CD4-positive, alpha-beta T cell (primary cell): ENCODE data around the gene STK11. TPM values are rescaled to one million over a fixed set of nuclear protein-coding genes. Genes with fewer than 3 reads are reported as not detected.

Source experiments
- ATAC-seq: fragments of 200-7000 bp; cut with Tn5 transposase; one replicate; pipeline ENCODE4 v1.10.0; 2022; ENCODE audit warnings: mild to moderate bottlenecking; ENCODE audit not compliant: poor library complexity
- CTCF ChIA-PET: fragments of 350-600 bp; sonication (Branson Sonifier 250); formaldehyde crosslinking; loops from one replicate; lab custom pipeline; 2021; ENCODE audit warnings: antibody characterized with exemption, inconsistent platforms; lab: Charles Lee
- POLR2A ChIA-PET: fragments of 350-600 bp; sonication (Branson Sonifier 250); formaldehyde crosslinking; loops from one replicate; lab custom pipeline; 2021; ENCODE audit warnings: antibody characterized with exemption, inconsistent platforms; lab: Charles Lee
- DNase-seq, 14 experiments: peaks; one replicate each; pipeline ENCODE4 v3.0.0-alpha.2; 2013 to 2020; ENCODE audit warnings: mixed read lengths in 2 of 14
- H3K27ac ChIP-seq, 2 donors: one replicate each; pipeline versions ENCODE4 v1.5.1 to v1.7.0; 2013; ENCODE audit warnings: low read length in 2 of 2, low read depth in 1 of 2, mild to moderate bottlenecking in 1 of 2
- H3K27me3 ChIP-seq, 2 experiments: 1 replicate in 1 of 2; 2 replicates in 1 of 2; pipeline versions ENCODE4 v1.6.1 to v1.7.0; 2013; ENCODE audit warnings: low read length in 2 of 2, control low read depth in 1 of 2, mild to moderate bottlenecking in 1 of 2, moderate library complexity in 1 of 2; ENCODE audit not compliant: insufficient read depth in 2 of 2, control insufficient read depth in 1 of 2
- H3K36me3 ChIP-seq: one replicate; pipeline ENCODE4 v1.6.1; 2013; ENCODE audit warnings: low read length, control low read depth; ENCODE audit not compliant: insufficient read depth
- H3K4me1 ChIP-seq: one replicate; pipeline ENCODE4 v1.6.1; 2013; ENCODE audit warnings: low read length, control low read depth; ENCODE audit not compliant: insufficient read depth
- H3K4me3 ChIP-seq: one replicate; pipeline ENCODE4 v1.5.1; 2013; ENCODE audit warnings: mild to moderate bottlenecking, low read length, moderate library complexity
- H3K9me3 ChIP-seq, 2 experiments: 1 replicate in 1 of 2; 2 replicates in 1 of 2; pipeline versions ENCODE4 v1.6.1 to v1.7.0; 2013; ENCODE audit warnings: low read length in 2 of 2, mild to moderate bottlenecking in 2 of 2, control low read depth in 1 of 2, moderate library complexity in 1 of 2; ENCODE audit not compliant: control insufficient read depth in 1 of 2, insufficient read depth in 1 of 2
- H3K27ac Mint-ChIP-seq: one replicate; pipeline ENCODE4 v1.8.0; 2020; ENCODE audit warnings: mixed read lengths
- H3K27me3 Mint-ChIP-seq: one replicate; pipeline ENCODE4 v1.8.0; 2021; ENCODE audit warnings: mixed read lengths
- H3K36me3 Mint-ChIP-seq: one replicate; pipeline ENCODE4 v1.8.0; 2021; ENCODE audit warnings: low read depth, mixed read lengths
- H3K4me1 Mint-ChIP-seq: one replicate; pipeline ENCODE4 v1.8.0; 2021; ENCODE audit warnings: low read depth, mixed read lengths
- H3K4me3 Mint-ChIP-seq: one replicate; pipeline ENCODE4 v1.8.0; 2020; ENCODE audit warnings: mild to moderate bottlenecking, mixed read lengths
- H3K9me3 Mint-ChIP-seq: one replicate; pipeline ENCODE4 v1.8.0; 2020; ENCODE audit warnings: mixed read lengths
- intact Hi-C, 2 experiments: fragments of 100-400 bp; cut with DNase I in 1 of 2; cut with micrococcal nuclease in 1 of 2; formaldehyde crosslinking; loops; one replicate each; pipeline versions ENCODE4 v1.15.1 to v1.9.0; 2023 to 2025; cut with DNase I, micrococcal nuclease
- total RNA-seq, 174 experiments: library from RNA in 2 of 174; stranded (reverse) in 2 of 174; gene quantifications; one replicate each; pipeline ENCODE4 v1.2.3 and lab custom pipeline; 2021 to 2026
- TF ChIP-seq, protein P1 (sequence below): fragments of 200-600 bp; IDR thresholded peaks from one replicate; pipeline ENCODE4 v1.8.0; 2022; ENCODE audit warnings: antibody characterized with exemption, mild to moderate bottlenecking

STK11 gene
- total RNA-seq, 2 experiments from 2014 or later, result 49.7 to 53.0 TPM

- no peak for ATAC-seq
- H3K36me3 Mint-ChIP-seq, result peaks cover 7% of the 10 kb centered on the region
- no peaks in the 10 kb centered on the region for H3K9me3 Mint-ChIP-seq
- Histone ChIP-seq H3K36me3 (peaks cover 47% of the 10 kb centered on the region), H3K27me3 (no peaks in the 10 kb centered on the region), H3K9me3 (peaks cover 0 to 5% of the 10 kb centered on the region in 2 experiments), H3K27ac (no peak overlapping the region), H3K4me1 (no peaks in the 10 kb centered on the region), H3K4me3 (no peak overlapping the region)
- H3K4me3 Mint-ChIP-seq, result no peak overlapping the region
- no peak for DNase-seq
- POLR2A ChIA-PET, result interaction anchor here (1.3 kb wide), 1 partner anchor 44 kb away, joined by 4 read pairs; the partner anchor contains the start of gene CIRBP
- H3K27me3 Mint-ChIP-seq, result no peaks in the 10 kb centered on the region
- H3K4me1 Mint-ChIP-seq, result no peaks in the 10 kb centered on the region
- CTCF ChIA-PET, result no interaction called here
- H3K27ac Mint-ChIP-seq, result no peak overlapping the region
- intact Hi-C loops, result no loop called here
- TF ChIP-seq, protein P1, sequence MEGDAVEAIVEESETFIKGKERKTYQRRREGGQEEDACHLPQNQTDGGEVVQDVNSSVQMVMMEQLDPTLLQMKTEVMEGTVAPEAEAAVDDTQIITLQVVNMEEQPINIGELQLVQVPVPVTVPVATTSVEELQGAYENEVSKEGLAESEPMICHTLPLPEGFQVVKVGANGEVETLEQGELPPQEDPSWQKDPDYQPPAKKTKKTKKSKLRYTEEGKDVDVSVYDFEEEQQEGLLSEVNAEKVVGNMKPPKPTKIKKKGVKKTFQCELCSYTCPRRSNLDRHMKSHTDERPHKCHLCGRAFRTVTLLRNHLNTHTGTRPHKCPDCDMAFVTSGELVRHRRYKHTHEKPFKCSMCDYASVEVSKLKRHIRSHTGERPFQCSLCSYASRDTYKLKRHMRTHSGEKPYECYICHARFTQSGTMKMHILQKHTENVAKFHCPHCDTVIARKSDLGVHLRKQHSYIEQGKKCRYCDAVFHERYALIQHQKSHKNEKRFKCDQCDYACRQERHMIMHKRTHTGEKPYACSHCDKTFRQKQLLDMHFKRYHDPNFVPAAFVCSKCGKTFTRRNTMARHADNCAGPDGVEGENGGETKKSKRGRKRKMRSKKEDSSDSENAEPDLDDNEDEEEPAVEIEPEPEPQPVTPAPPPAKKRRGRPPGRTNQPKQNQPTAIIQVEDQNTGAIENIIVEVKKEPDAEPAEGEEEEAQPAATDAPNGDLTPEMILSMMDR, result no peak
These were observed 19.3 kb downstream of the STK11 start for GRCh38 chr19:1224847-1225246.

DNA sequence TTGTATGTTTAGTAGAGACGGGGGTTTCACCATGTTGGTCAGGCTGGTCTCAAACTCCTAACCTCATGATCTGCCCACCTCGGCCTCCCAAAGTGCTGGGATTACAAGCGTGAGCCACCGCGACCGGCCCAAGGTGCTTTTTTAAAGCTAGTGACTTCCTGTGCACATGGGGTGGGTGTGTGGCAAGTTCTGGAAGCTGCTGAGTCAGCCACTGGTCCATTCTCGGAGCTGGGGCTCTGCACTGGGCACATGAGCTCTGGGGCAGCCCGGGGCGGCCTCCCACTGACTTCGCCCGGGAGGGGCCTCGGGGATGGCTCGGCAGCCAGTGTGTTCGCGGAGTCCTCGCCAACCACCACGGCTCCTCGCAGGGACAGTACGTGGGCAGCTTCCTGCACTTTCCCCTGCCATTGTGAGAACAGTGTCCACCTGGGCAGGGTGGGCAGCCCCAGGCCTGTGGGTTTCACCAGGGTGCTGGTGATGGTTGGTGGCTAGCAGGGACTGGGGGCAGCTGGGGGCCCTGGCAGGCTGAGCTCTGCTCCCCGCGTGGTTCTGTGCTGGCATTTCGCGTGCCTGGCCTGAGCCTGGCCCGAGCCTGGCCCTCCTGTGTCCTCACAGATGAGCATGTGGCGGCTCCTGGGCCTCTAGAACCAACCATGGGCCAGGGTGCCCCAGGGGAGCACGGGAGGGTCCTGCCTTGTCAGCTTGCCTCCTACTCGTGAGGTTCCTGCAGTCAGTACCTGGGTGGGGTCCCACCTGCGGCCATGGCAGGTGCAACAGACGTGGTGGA is 20.1 kb downstream of the STK11 start:
- intact Hi-C loops, result no loop called here
- CTCF ChIA-PET, result no interaction called here

DNA sequence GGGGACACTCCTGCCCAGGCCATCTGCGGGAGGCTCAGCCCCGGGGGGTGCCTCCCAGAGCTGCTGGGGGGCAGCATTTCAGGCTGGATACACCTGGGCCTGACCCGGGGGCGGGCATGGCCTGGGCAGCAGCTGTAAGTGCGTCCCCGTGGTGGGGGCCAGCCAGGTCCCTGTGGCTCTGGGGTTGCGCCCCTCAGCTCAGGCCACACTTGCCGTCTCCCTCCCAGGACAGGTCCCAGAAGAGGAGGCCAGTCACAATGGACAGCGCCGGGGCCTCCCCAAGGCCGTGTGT is 20.6 kb downstream of the STK11 start:
- H3K9me3 Mint-ChIP-seq, result no peaks in the 10 kb centered on the region
- H3K4me1 Mint-ChIP-seq, result no peaks in the 10 kb centered on the region
- H3K27me3 Mint-ChIP-seq, result no peaks in the 10 kb centered on the region
- TF ChIP-seq, protein P1, result no peak
- Histone ChIP-seq H3K4me1 (no peaks in the 10 kb centered on the region), H3K9me3 (peaks cover 0 to 5% of the 10 kb centered on the region in 2 experiments), H3K4me3 (no peak overlapping the region), H3K27me3 (no peaks in the 10 kb centered on the region), H3K36me3 (peaks cover 34% of the 10 kb centered on the region), H3K27ac (no peak overlapping the region)
- peaks cover 7% of the 10 kb centered on the region for H3K36me3 Mint-ChIP-seq
- ChIA-PET CTCF (no interaction called here), POLR2A (interaction anchor here (1.3 kb wide), 1 partner anchor 43 kb away, joined by 4 read pairs; the partner anchor contains the start of gene CIRBP)
- intact Hi-C loops, result no loop called here
- DNase-seq (no peak), ATAC-seq (no peak)
- H3K4me3 Mint-ChIP-seq, result no peak overlapping the region
- H3K27ac Mint-ChIP-seq, result no peak overlapping the region

More for the DNA sequence above, 20.1 kb downstream of the STK11 start:
- H3K27me3 Mint-ChIP-seq, result no peaks in the 10 kb centered on the region
- no peak for ATAC-seq
- no peaks in the 10 kb centered on the region for H3K27me3 ChIP-seq
- TF ChIP-seq, protein P1, result no peak
- H3K9me3 Mint-ChIP-seq, result no peaks in the 10 kb centered on the region
- no peak overlapping the region for H3K4me3 ChIP-seq
- H3K36me3 Mint-ChIP-seq, result peaks cover 7% of the 10 kb centered on the region
- no peak overlapping the region for H3K27ac ChIP-seq
- DNase-seq, result no peak
- H3K27ac Mint-ChIP-seq, result no peak overlapping the region
- peaks cover 40% of the 10 kb centered on the region for H3K36me3 ChIP-seq
- no peaks in the 10 kb centered on the region for H3K4me1 Mint-ChIP-seq
- POLR2A ChIA-PET, result interaction anchor here (1.3 kb wide), 1 partner anchor 43 kb away, joined by 4 read pairs; the partner anchor contains the start of gene CIRBP
- no peaks in the 10 kb centered on the region for H3K4me1 ChIP-seq
- H3K9me3 ChIP-seq, result peaks cover 0 to 5% of the 10 kb centered on the region in 2 experiments
- H3K4me3 Mint-ChIP-seq, result no peak overlapping the region
